HEK293 (cell line): ENCODE data around the gene KIF19.

Experiments
- CTCF ChIA-PET: fragments of 350-600 bp; formaldehyde crosslinking; extraction: SDS; loops from one replicate; lab custom pipeline; 2021; ENCODE audit warnings: antibody characterized with exemption; lab: Yijun Ruan, JAX
- POLR2A ChIA-PET: fragments of 300-600 bp; formaldehyde crosslinking; extraction: SDS; loops from one replicate; lab custom pipeline; 2020; ENCODE audit warnings: antibody characterized with exemption, inconsistent platforms; lab: Yijun Ruan, JAX
- H3K27ac ChIP-seq: fragments of 200-500 bp; sonication (Bioruptor generic); 2 replicates; pipeline ENCODE4 v1.5.1; 2014; ENCODE audit warnings: low read depth, low read length, control low read depth, inconsistent platforms; ENCODE audit errors: extremely low read depth
- H3K36me3 ChIP-seq, 2 experiments: fragments of 200-500 bp in 1 of 2; sonication (Bioruptor generic) in 1 of 2; 1 replicate in 1 of 2; 2 replicates in 1 of 2; pipeline ENCODE4 v1.5.1; 2014 to 2017; ENCODE audit warnings: inconsistent platforms in 2 of 2, low read length in 2 of 2; ENCODE audit not compliant: control insufficient read depth in 2 of 2, insufficient read depth in 1 of 2
- H3K4me1 ChIP-seq: fragments of 200-500 bp; sonication (Bioruptor generic); 2 replicates; pipeline ENCODE4 v1.5.1; 2014; ENCODE audit warnings: mild to moderate bottlenecking, low read length, inconsistent platforms; ENCODE audit not compliant: control insufficient read depth, insufficient read depth
- H3K4me3 ChIP-seq: 2 replicates; pipeline ENCODE4 v1.5.1; 2011; ENCODE audit warnings: low read depth, mild to moderate bottlenecking, control low read depth, low read length, moderate library complexity
- H3K9me3 ChIP-seq: fragments of 200-500 bp; sonication (Bioruptor generic); 2 replicates; pipeline ENCODE4 v1.5.1; 2014; ENCODE audit warnings: low read depth, low read length, inconsistent platforms; ENCODE audit not compliant: control insufficient read depth, insufficient read depth
- GLIS2 ChIP-seq: fragments of 450-650 bp; formaldehyde crosslinking; IDR thresholded peaks from 2 replicates; pipeline ENCODE4 v1.5.1; 2016; ENCODE audit warnings: missing biosample characterization, missing genetic modification characterization
- KLF1 ChIP-seq: fragments of 450-650 bp; formaldehyde crosslinking; IDR thresholded peaks from 2 replicates; pipeline ENCODE4 v1.5.1; 2016; ENCODE audit warnings: missing biosample characterization, missing genetic modification characterization
- KLF8 ChIP-seq: fragments of 450-650 bp; formaldehyde crosslinking; IDR thresholded peaks from 2 replicates; pipeline ENCODE4 v1.5.1; 2016; ENCODE audit warnings: missing biosample characterization, missing genetic modification characterization
- ZBTB17 ChIP-seq: fragments of 450-650 bp; formaldehyde crosslinking; IDR thresholded peaks from 2 replicates; pipeline ENCODE4 v1.5.1; 2016; ENCODE audit warnings: missing biosample characterization, missing genetic modification characterization
- ZBTB20 ChIP-seq: fragments of 450-650 bp; formaldehyde crosslinking; IDR thresholded peaks from 2 replicates; pipeline ENCODE4 v1.5.1; 2016; ENCODE audit warnings: missing biosample characterization, missing genetic modification characterization
- ZEB2 ChIP-seq: fragments of 450-650 bp; formaldehyde crosslinking; IDR thresholded peaks from 2 replicates; pipeline ENCODE4 v1.5.1; 2016; ENCODE audit warnings: missing biosample characterization, missing genetic modification characterization
- ZFHX2 ChIP-seq: fragments of 450-650 bp; formaldehyde crosslinking; conservative IDR thresholded peaks from 2 replicates; pipeline ENCODE4 v1.5.1; 2016; ENCODE audit warnings: missing biosample characterization, missing genetic modification characterization
- ZNF174 ChIP-seq: fragments of 450-650 bp; formaldehyde crosslinking; IDR thresholded peaks from 2 replicates; pipeline ENCODE4 v1.5.0; 2017; ENCODE audit warnings: missing biosample characterization, mild to moderate bottlenecking, missing genetic modification characterization
- ZNF23 ChIP-seq: fragments of 450-650 bp; formaldehyde crosslinking; IDR thresholded peaks from 2 replicates; pipeline ENCODE4 v1.5.1; 2016; ENCODE audit warnings: missing biosample characterization, missing genetic modification characterization, borderline replicate concordance
- ZNF324 ChIP-seq: fragments of 450-650 bp; formaldehyde crosslinking; IDR thresholded peaks from 2 replicates; pipeline ENCODE4 v1.5.1; 2016; ENCODE audit warnings: missing biosample characterization, missing genetic modification characterization
- ZNF391 ChIP-seq: fragments of 450-650 bp; formaldehyde crosslinking; IDR thresholded peaks from 2 replicates; pipeline ENCODE4 v1.5.1; 2016; ENCODE audit warnings: low read depth, missing biosample characterization, missing genetic modification characterization, borderline replicate concordance
- ZNF433 ChIP-seq: fragments of 450-650 bp; formaldehyde crosslinking; IDR thresholded peaks from 2 replicates; pipeline ENCODE4 v1.5.1; 2016; ENCODE audit warnings: missing biosample characterization, missing genetic modification characterization, low read depth
- ZNF596 ChIP-seq: fragments of 450-650 bp; IDR thresholded peaks from 2 replicates; pipeline ENCODE4 v1.5.0; 2018; ENCODE audit warnings: missing biosample characterization, mild to moderate bottlenecking, missing genetic modification characterization, moderate library complexity
- ZNF629 ChIP-seq: fragments of 450-650 bp; formaldehyde crosslinking; IDR thresholded peaks from 2 replicates; pipeline ENCODE4 v1.5.1; 2017; ENCODE audit warnings: missing biosample characterization, missing genetic modification characterization
- ZNF677 ChIP-seq: fragments of 450-650 bp; IDR thresholded peaks from 2 replicates; pipeline ENCODE4 v1.5.0; 2018; ENCODE audit warnings: missing biosample characterization, mild to moderate bottlenecking, missing genetic modification characterization, moderate library complexity
- TF ChIP-seq, protein P1 (sequence below): fragments of 450-650 bp; formaldehyde crosslinking; IDR thresholded peaks from 2 replicates; pipeline ENCODE4 v1.5.1; 2016; ENCODE audit warnings: missing biosample characterization, missing genetic modification characterization

Gene KIF19

GRCh38 chr17:74379495-74380085 is 53.6 kb downstream of the KIF19 start (continued):
- TF ChIP-seq, protein P1, sequence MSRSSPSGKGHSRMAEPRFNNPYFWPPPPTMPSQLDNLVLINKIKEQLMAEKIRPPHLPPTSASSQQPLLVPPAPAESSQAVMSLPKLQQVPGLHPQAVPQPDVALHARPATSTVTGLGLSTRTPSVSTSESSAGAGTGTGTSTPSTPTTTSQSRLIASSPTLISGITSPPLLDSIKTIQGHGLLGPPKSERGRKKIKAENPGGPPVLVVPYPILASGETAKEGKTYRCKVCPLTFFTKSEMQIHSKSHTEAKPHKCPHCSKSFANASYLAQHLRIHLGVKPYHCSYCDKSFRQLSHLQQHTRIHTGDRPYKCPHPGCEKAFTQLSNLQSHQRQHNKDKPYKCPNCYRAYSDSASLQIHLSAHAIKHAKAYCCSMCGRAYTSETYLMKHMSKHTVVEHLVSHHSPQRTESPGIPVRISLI (tag by site-specific recombination): no peak
- no peak for TF ChIP-seq ZNF324 (tag by site-specific recombination)

DNA sequence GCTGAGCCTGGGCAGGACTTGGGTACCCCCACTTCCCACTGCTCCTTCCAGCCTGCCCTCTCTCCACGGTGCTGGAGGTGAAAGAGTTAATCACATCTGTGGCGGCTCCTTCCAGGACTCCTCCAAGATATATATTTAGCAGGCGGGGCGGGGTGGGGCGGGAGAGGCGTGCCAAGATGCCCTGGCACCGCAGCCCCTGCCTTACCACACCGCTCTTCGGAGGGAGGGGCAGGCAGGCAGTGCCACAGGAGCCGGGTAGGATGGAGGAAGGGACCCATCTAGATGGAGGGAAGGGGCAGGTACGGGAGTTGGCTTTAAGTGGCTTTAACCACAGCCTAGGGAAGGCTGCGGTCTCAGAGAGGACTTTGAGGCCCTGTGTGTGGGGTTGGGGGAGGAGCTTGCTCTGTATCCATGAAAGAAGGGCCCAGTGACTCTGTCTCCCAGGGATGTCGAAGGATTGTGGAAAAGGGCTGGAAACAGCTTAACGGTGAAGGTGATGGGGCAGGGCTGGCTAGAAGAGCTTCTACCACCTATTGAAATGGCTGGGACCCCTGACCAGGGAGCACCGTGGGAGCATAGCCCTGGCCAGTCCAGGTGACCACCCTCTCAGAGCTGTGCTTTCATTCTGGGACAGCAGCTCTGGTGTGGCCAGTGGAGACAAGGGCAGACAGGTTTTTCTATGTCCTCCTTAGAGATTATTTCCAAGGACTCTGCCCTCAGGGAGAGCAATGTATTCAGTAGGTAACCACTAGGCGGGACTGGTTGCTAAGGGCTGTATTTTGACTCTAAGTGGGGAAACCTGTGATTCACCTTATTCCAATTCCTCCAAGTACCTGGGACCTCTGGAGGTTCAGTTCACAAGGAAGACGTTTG is 54.3 kb downstream of the KIF19 start:
- Histone ChIP-seq H3K27ac (no peak overlapping the region), H3K9me3 (no peaks in the 10 kb centered on the region), H3K4me3 (no peak overlapping the region), H3K36me3 (no peaks in the 10 kb centered on the region), H3K4me1 (peaks cover 6% of the 10 kb centered on the region)
- no peak for TF ChIP-seq ZBTB17
- no peak for TF ChIP-seq ZNF677 (tag by site-specific recombination)
- TF ChIP-seq GLIS2 (tag by site-specific recombination): 0 out of 2 replicates have a peak, but pooled peaks have one; percentile 32
- TF ChIP-seq KLF1 (tag by site-specific recombination): peak; percentile 78
- TF ChIP-seq ZNF629 (tag by site-specific recombination): no peak
- no peak for TF ChIP-seq ZNF596
- no peak for TF ChIP-seq ZNF391 (tag by site-specific recombination)
- no peak for TF ChIP-seq ZNF23 (tag by site-specific recombination)
- no peak for TF ChIP-seq KLF8 (tag by site-specific recombination)
- no peak for TF ChIP-seq ZEB2 (tag by site-specific recombination)
- TF ChIP-seq ZBTB20 (tag by site-specific recombination): 0 out of 2 replicates have a peak, but pooled peaks have one; percentile 20
- CTCF ChIA-PET: interaction anchor here (0.6 to 15.0 kb wide), 19 partner anchors 8 to 156 kb away, joined by 3 to 453 read pairs (median 9); partner anchors contain the start of genes BTBD17 and GPR142
- POLR2A ChIA-PET: interaction anchor here (0.9 to 2.2 kb wide), 2 partner anchors 50 to 74 kb away, joined by 3 to 16 read pairs; no protein-coding TSS in a partner anchor

GRCh38 chr17:74380959-74381808 is 55.2 kb downstream of the KIF19 start:
- Histone ChIP-seq H3K27ac (no peak overlapping the region), H3K4me3 (no peak overlapping the region), H3K36me3 (no peaks in the 10 kb centered on the region), H3K4me1 (peaks cover 6% of the 10 kb centered on the region), H3K9me3 (no peaks in the 10 kb centered on the region)
- ChIA-PET POLR2A (interaction anchor here (0.6 to 2.2 kb wide), 3 partner anchors 49 to 119 kb away, joined by 3 to 16 read pairs (median 4); no protein-coding TSS in a partner anchor), CTCF (interaction anchor here (0.6 to 15.0 kb wide), 9 partner anchors 12 to 151 kb away, joined by 3 to 453 read pairs (median 34); partner anchors contain the start of gene GPR142)
- TF ChIP-seq ZNF433 (no peak), ZFHX2 (tag by site-specific recombination) (0 out of 2 replicates have a peak, but pooled peaks have one; percentile 14)

GRCh38 chr17:74383141-74383540 is 57.1 kb downstream of the KIF19 start:
- no peak for TF ChIP-seq ZNF174 (tag by site-specific recombination)
- POLR2A ChIA-PET: no interaction called here
- Histone ChIP-seq H3K9me3 (no peaks in the 10 kb centered on the region), H3K36me3 (no peaks in the 10 kb centered on the region), H3K4me1 (peaks cover 6% of the 10 kb centered on the region), H3K4me3 (no peak overlapping the region), H3K27ac (no peak overlapping the region)
- CTCF ChIA-PET: interaction anchor here (0.8 to 15.0 kb wide), 3 partner anchors 9 to 73 kb away, joined by 4 to 453 read pairs (median 4); no protein-coding TSS in a partner anchor
